Effector memory CD4-positive, alpha-beta T cell (primary cell): Measurements from ENCODE around the gene HCN1.
"Not testable (repeated sequence)": the region's sequence is repeated elsewhere in the genome, so short reads cannot be mapped to it uniquely, and the experiment has no call there.

Experiments
- DNase-seq, 3 donors: peaks; one replicate each; pipeline ENCODE4 v3.0.0-alpha.2; 2020
- H3K27ac ChIP-seq: 2 replicates; pipeline ENCODE4 v1.7.0; 2013; ENCODE audit warnings: mild to moderate bottlenecking, low read length, moderate library complexity; ENCODE audit not compliant: insufficient read depth, poor library complexity, severe bottlenecking
- H3K27me3 ChIP-seq: replicated peaks from 2 replicates; pipeline ENCODE4 v1.7.0; 2013; ENCODE audit warnings: mild to moderate bottlenecking, low read length; ENCODE audit not compliant: insufficient read depth, control insufficient read depth, poor library complexity, severe bottlenecking
- H3K36me3 ChIP-seq: 2 replicates; pipeline ENCODE4 v1.7.0; 2013; ENCODE audit warnings: mild to moderate bottlenecking, low read length, moderate library complexity; ENCODE audit not compliant: control insufficient read depth, insufficient read depth
- H3K4me1 ChIP-seq: 2 replicates; pipeline ENCODE4 v1.7.0; 2013; ENCODE audit warnings: low read length, mild to moderate bottlenecking; ENCODE audit not compliant: control insufficient read depth, insufficient read depth, poor library complexity, severe bottlenecking
- H3K4me3 ChIP-seq: 2 replicates; pipeline ENCODE4 v1.7.0; 2013; ENCODE audit warnings: low read length, low read depth, mild to moderate bottlenecking; ENCODE audit not compliant: insufficient read depth, poor library complexity, severe bottlenecking
- H3K9me3 ChIP-seq: 2 replicates; pipeline ENCODE4 v1.7.0; 2013; ENCODE audit warnings: mild to moderate bottlenecking, low read length, moderate library complexity; ENCODE audit not compliant: control insufficient read depth

Gene HCN1

DNA sequence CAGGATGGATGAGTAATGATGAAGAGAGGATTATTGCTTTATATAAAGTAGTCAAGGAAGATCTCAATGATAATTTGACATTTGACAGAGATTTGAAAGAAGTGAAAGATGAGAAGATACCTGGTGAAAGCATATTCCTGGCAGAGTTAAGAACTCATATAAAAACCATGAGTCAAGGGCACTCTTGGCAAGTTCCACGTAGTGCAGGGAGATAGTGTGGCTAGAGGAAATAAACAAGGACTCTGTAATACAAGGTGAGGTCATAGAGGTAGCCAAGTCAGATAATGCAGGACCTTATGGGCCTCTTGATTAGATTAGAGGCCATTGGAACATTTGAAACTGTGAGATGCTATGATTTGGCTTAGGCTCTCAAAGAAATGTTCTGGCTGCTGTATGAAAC, 72.3 kb downstream of the HCN1 start:
- Histone ChIP-seq H3K9me3 (no peaks in the 10 kb centered on the region), H3K36me3 (no peaks in the 10 kb centered on the region), H3K27me3 (no peaks in the 10 kb centered on the region), H3K4me3 (no peak overlapping the region), H3K27ac (no peak overlapping the region), H3K4me1 (no peaks in the 10 kb centered on the region)
- DNase-seq = no peak

GRCh38 chr5:45622365-45622764, 73.8 kb downstream of the HCN1 start:
- H3K36me3 ChIP-seq = no peaks in the 10 kb centered on the region
- no peaks in the 10 kb centered on the region for H3K27me3 ChIP-seq
- H3K4me3 ChIP-seq = no peak overlapping the region
- H3K4me1 ChIP-seq = no peaks in the 10 kb centered on the region
- H3K9me3 ChIP-seq = no peaks in the 10 kb centered on the region
- H3K27ac ChIP-seq = no peak overlapping the region
- no peak for DNase-seq

- Histone ChIP-seq H3K4me3 (no peak overlapping the region), H3K27ac (no peak overlapping the region), H3K27me3 (no peaks in the 10 kb centered on the region), H3K4me1 (no peaks in the 10 kb centered on the region), H3K9me3 (no peaks in the 10 kb centered on the region), H3K36me3 (no peaks in the 10 kb centered on the region)
- no peak for DNase-seq
Measured at GRCh38 chr5:45617859-45618416, 78.2 kb downstream of the HCN1 start.

DNA sequence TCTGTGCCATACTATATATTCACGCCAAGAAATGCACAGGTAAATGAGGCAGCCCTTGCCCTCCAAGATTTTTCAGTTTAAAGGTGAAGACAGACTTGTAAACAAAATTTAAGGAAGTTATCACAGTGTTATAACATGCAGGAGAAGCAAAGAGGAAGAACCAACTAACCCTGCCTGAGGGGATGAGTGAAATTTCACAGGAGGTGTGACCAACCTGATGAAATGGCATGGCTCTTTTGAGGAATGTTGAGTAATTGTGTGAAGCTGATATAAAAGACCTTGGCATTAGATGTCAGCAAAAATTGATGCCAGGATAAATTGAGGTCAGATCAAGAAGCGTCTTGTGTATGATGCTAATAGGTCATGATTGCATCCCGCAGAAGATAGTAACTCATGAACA, 86.5 kb downstream of the HCN1 start:
- Histone ChIP-seq H3K27ac (no peak overlapping the region), H3K27me3 (no peaks in the 10 kb centered on the region), H3K9me3 (no peaks in the 10 kb centered on the region), H3K36me3 (no peaks in the 10 kb centered on the region), H3K4me3 (no peak overlapping the region), H3K4me1 (no peaks in the 10 kb centered on the region)
- no peak for DNase-seq

- DNase-seq = no peak
- Histone ChIP-seq H3K27ac (no peak overlapping the region), H3K36me3 (no peaks in the 10 kb centered on the region), H3K9me3 (no peaks in the 10 kb centered on the region), H3K4me1 (no peaks in the 10 kb centered on the region), H3K27me3 (no peaks in the 10 kb centered on the region), H3K4me3 (no peak overlapping the region)
Measured at GRCh38 chr5:45604092-45604491, 92.1 kb downstream of the HCN1 start.

DNA sequence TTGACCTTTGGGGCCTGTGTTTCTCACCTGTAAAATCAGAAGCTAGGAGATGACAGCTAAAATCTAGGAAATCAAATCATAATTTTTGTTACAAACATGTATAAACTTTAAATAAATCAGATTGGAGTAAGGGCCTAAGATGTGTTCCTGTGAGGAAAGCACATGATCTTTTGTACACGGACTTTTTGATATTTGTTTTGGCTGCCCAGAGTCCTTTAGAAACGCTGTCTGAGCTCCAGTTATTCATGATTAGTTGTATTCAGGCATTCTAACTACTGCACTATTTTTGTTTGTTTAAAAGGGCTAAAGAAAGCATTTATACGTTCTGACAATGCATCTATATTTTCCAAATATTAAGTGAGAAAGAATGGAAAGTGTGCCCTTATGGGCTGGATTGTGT, 94.8 kb downstream of the HCN1 start:
- H3K4me3 ChIP-seq = no peak overlapping the region
- H3K27ac ChIP-seq = no peak overlapping the region
- H3K27me3 ChIP-seq = no peaks in the 10 kb centered on the region
- no peaks in the 10 kb centered on the region for H3K4me1 ChIP-seq
- no peaks in the 10 kb centered on the region for H3K36me3 ChIP-seq
- H3K9me3 ChIP-seq = no peaks in the 10 kb centered on the region
- DNase-seq = no peak

- Histone ChIP-seq H3K27ac (no peak overlapping the region), H3K27me3 (no peaks in the 10 kb centered on the region), H3K4me3 (no peak overlapping the region), H3K36me3 (no peaks in the 10 kb centered on the region), H3K9me3 (no peaks in the 10 kb centered on the region), H3K4me1 (no peaks in the 10 kb centered on the region)
- DNase-seq = no peak
Measured at GRCh38 chr5:45596320-45596719, 99.9 kb downstream of the HCN1 start.

DNA sequence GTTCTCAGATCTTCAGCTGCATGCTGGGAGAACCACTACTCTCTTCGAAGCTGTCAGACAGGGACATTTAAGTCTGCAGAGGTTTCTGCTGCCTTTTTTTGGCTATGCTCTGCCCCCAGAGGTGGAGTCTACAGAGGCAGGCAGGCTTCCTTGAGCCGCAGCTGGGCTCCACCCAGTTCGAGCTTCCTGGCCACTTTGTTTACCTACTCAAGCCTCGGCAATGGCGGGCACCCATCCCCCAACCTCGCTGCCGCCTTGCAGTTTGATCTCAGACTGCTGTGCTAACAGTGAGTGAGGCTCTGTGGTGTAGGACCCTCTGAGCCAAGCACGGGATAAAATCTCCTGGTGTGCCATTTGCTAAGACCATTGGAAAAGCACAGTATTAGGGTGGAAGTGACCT, 110.2 kb downstream of the HCN1 start:
- H3K36me3 ChIP-seq, H3K9me3 ChIP-seq, H3K4me3 ChIP-seq, DNase-seq, H3K4me1 ChIP-seq, H3K27me3 ChIP-seq, H3K27ac ChIP-seq: not testable (repeated sequence)

DNA sequence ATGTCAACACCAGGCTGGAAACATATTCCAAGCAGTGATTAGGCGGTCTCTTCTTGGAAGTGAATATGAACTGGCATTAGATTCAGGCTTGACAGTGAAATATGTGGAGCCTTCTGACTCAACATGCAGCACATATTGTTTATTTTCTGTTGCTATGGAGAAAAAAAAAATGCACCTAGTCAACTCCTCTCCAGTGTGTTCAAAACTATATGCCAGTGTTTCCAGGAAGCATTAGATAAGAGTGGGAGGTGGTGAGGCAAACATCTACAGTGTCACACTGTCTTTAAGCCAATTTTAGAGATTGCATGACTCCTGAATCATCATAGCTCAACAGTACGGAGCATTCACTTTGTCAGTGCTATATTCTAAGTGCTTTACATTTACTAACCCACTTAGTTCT, 117.9 kb downstream of the HCN1 start:
- H3K4me3 ChIP-seq = no peak overlapping the region
- H3K27me3 ChIP-seq = no peaks in the 10 kb centered on the region
- no peaks in the 10 kb centered on the region for H3K36me3 ChIP-seq
- DNase-seq = no peak
- no peaks in the 10 kb centered on the region for H3K4me1 ChIP-seq
- no peak overlapping the region for H3K27ac ChIP-seq
- H3K9me3 ChIP-seq = no peaks in the 10 kb centered on the region

GRCh38 chr5:45568813-45569212, 127.4 kb downstream of the HCN1 start:
- H3K9me3 ChIP-seq = no peaks in the 10 kb centered on the region
- no peak overlapping the region for H3K27ac ChIP-seq
- H3K27me3 ChIP-seq = no peaks in the 10 kb centered on the region
- no peak for DNase-seq
- H3K4me1 ChIP-seq = no peaks in the 10 kb centered on the region
- H3K4me3 ChIP-seq = no peak overlapping the region
- H3K36me3 ChIP-seq = no peaks in the 10 kb centered on the region

GRCh38 chr5:45542421-45542820, 153.8 kb downstream of the HCN1 start:
- H3K27ac ChIP-seq = no peak overlapping the region
- no peaks in the 10 kb centered on the region for H3K36me3 ChIP-seq
- DNase-seq = no peak
- no peaks in the 10 kb centered on the region for H3K4me1 ChIP-seq
- H3K27me3 ChIP-seq = no peaks in the 10 kb centered on the region
- no peak overlapping the region for H3K4me3 ChIP-seq
- H3K9me3 ChIP-seq = no peaks in the 10 kb centered on the region
